Neural crest cell (in vitro differentiated cells): ENCODE measurements around the gene ACO2. TPM values are rescaled to one million over a fixed set of nuclear protein-coding genes. Genes with fewer than 3 reads are reported as not detected.

Experiments used
- DNase-seq: peaks from one replicate; pipeline ENCODE4 v3.0.0; 2021; ENCODE audit warnings: low read depth, mixed read lengths, low spot score
- H3K27ac Mint-ChIP-seq: one replicate; pipeline ENCODE4 v1.8.0; 2021; ENCODE audit warnings: mild to moderate bottlenecking, mixed read lengths; ENCODE audit not compliant: unreplicated experiment
- H3K27me3 Mint-ChIP-seq: 2 replicates; pipeline ENCODE4 v1.8.0; 2021; ENCODE audit warnings: low read depth, mild to moderate bottlenecking, mixed read lengths
- H3K36me3 Mint-ChIP-seq: 2 replicates; pipeline ENCODE4 v1.8.0; 2021; ENCODE audit warnings: low read depth, mild to moderate bottlenecking, mixed read lengths
- H3K4me1 Mint-ChIP-seq: 2 replicates; pipeline ENCODE4 v1.8.0; 2021; ENCODE audit warnings: mixed read lengths
- H3K4me3 Mint-ChIP-seq: one replicate; pipeline ENCODE4 v1.8.0; 2021; ENCODE audit warnings: mild to moderate bottlenecking, mixed read lengths
- H3K9me3 Mint-ChIP-seq: 2 replicates; pipeline ENCODE4 v1.8.0; 2021; ENCODE audit warnings: mixed read lengths
- total RNA-seq: library from RNA; stranded (reverse); gene quantifications from 2 replicates; pipeline ENCODE4 v1.2.1, GENCODE V29; 2021
- TF ChIP-seq, protein P1 (sequence below): fragments of 200-600 bp; sonication (generic); conservative IDR thresholded peaks from 2 replicates; pipeline ENCODE4 v1.5.0; 2021; ENCODE audit warnings: antibody characterized with exemption, mild to moderate bottlenecking

ACO2 gene
- total RNA-seq, 1 donor from 2014 or later: 80.6 TPM

DNA sequence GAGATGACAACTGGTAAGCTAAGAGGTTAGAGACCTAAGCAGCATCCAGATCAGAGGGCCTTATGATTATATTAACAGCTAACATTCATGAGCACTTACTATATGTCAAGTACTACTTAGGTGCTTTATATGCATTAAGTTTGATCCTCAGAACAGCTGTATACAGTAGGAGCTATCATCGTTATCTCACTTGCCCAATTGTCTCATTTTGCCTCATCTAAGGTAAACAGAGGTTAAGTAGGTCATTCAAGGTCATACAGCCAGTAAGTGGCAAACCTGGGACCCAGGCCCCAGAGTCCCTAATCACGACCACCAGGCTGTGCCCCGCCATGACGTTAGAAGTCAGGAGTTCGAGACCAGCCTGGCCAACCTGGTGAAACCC lies 79.9 kb downstream of the ACO2 start:
- Mint-ChIP-seq H3K4me3 (no peak overlapping the region), H3K36me3 (no peaks in the 10 kb centered on the region), H3K4me1 (peaks cover 21% of the 10 kb centered on the region), H3K27me3 (no peaks in the 10 kb centered on the region), H3K27ac (no peak overlapping the region), H3K9me3 (no peaks in the 10 kb centered on the region)
- no peak for DNase-seq
- TF ChIP-seq, protein P1, sequence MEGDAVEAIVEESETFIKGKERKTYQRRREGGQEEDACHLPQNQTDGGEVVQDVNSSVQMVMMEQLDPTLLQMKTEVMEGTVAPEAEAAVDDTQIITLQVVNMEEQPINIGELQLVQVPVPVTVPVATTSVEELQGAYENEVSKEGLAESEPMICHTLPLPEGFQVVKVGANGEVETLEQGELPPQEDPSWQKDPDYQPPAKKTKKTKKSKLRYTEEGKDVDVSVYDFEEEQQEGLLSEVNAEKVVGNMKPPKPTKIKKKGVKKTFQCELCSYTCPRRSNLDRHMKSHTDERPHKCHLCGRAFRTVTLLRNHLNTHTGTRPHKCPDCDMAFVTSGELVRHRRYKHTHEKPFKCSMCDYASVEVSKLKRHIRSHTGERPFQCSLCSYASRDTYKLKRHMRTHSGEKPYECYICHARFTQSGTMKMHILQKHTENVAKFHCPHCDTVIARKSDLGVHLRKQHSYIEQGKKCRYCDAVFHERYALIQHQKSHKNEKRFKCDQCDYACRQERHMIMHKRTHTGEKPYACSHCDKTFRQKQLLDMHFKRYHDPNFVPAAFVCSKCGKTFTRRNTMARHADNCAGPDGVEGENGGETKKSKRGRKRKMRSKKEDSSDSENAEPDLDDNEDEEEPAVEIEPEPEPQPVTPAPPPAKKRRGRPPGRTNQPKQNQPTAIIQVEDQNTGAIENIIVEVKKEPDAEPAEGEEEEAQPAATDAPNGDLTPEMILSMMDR: no peak

DNA sequence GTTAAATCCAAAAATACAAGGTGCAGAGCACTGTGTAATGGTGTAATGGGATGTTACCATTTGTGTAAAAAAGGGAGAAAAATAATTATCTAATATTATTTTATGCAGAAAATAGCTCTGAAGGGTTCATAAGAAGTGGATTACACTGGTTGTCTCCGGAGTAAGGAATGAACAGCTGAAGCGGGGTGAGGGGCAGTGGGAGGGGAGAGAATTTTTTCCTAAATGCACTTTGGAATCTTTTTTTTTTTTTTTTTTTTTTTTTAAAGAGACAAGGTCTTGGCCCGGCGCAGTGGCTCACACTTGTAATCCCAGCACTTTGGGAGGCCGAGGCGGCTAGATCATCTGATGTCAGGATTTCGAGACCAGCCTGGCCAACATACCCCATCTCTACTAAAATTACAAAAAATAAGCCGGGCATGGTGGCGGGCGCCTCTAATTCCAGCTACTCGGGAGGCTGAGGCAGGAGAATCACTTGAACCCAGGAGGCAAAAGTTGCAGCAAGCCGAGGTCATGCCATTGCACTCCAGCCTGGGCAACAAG lies 82.1 kb downstream of the ACO2 start:
- Mint-ChIP-seq H3K27ac (no peak overlapping the region), H3K27me3 (no peaks in the 10 kb centered on the region), H3K36me3 (no peaks in the 10 kb centered on the region), H3K4me1 (peaks cover 5% of the 10 kb centered on the region), H3K9me3 (no peaks in the 10 kb centered on the region), H3K4me3 (no peak overlapping the region)
- DNase-seq: no peak
- TF ChIP-seq, protein P1: no peak

GRCh38 chr22:41551877-41552582 lies 83.1 kb downstream of the ACO2 start:
- no peaks in the 10 kb centered on the region for H3K36me3 Mint-ChIP-seq
- no peak overlapping the region for H3K27ac Mint-ChIP-seq
- H3K4me3 Mint-ChIP-seq: no peak overlapping the region
- H3K27me3 Mint-ChIP-seq: no peaks in the 10 kb centered on the region
- peaks cover 14% of the 10 kb centered on the region for H3K4me1 Mint-ChIP-seq
- TF ChIP-seq, protein P1: no peak
- no peak for DNase-seq
- H3K9me3 Mint-ChIP-seq: no peaks in the 10 kb centered on the region

- DNase-seq: no peak
- Mint-ChIP-seq H3K9me3 (no peaks in the 10 kb centered on the region), H3K4me3 (no peak overlapping the region), H3K4me1 (peaks cover 28% of the 10 kb centered on the region), H3K27ac (no peak overlapping the region), H3K36me3 (no peaks in the 10 kb centered on the region), H3K27me3 (no peaks in the 10 kb centered on the region)
- TF ChIP-seq, protein P1: no peak
These were observed 86.5 kb downstream of the ACO2 start for GRCh38 chr22:41555325-41555982.

DNA sequence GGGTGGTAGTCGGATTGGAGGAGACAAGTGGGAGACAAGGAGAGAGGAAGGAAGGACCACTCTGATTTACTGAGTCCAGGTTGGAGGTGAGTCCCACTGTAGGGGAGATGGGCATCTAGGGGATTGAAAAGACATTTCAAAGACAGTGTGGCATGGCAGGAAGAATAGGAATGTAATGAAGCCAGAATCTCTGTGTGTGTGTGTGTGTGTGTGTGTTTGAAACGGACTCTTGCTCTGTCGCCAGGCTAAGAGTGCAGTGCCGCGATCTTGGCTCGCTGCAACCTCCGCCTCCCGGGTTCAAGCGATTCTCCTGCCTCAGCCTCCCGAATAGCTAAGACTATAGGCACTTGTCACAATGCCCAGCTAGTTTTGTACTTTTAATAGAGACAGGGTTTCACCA lies 87.6 kb downstream of the ACO2 start:
- Mint-ChIP-seq H3K27ac (peak overlapping the region; percentile 63), H3K4me1 (peaks cover 37% of the 10 kb centered on the region)

More for the DNA sequence above, 87.6 kb downstream of the ACO2 start:
- peaks cover 4% of the 10 kb centered on the region for H3K27me3 Mint-ChIP-seq
- DNase-seq: no peak
- TF ChIP-seq, protein P1: no peak
- no peaks in the 10 kb centered on the region for H3K36me3 Mint-ChIP-seq
- H3K9me3 Mint-ChIP-seq: no peaks in the 10 kb centered on the region
- H3K4me3 Mint-ChIP-seq: no peak overlapping the region
